Activated naive CD4-positive, alpha-beta T cell treated with anti-CD3 and anti-CD28 coated beads, Interleukin-2, amount 10 ng/mL, durations not matched to agents 7 days and 5 days (primary cell): Measurements from ENCODE around the gene ZBTB20.

ENCODE experiments used
- CTCF ChIA-PET: fragments of 350-600 bp; sonication (Branson Sonifier 250); formaldehyde crosslinking; loops from one replicate; lab custom pipeline; 2021; ENCODE audit warnings: antibody characterized with exemption; lab: Charles Lee
- DNase-seq: peaks from one replicate; pipeline ENCODE4 v3.0.0-alpha.2; 2020
- H3K27ac Mint-ChIP-seq: one replicate; pipeline ENCODE4 v1.8.0; 2021; ENCODE audit warnings: mild to moderate bottlenecking, moderate library complexity, mixed read lengths
- H3K27me3 Mint-ChIP-seq: one replicate; pipeline ENCODE4 v1.8.0; 2021; ENCODE audit warnings: mild to moderate bottlenecking, mixed read lengths
- H3K36me3 Mint-ChIP-seq: one replicate; pipeline ENCODE4 v1.8.0; 2021; ENCODE audit warnings: mixed read lengths
- H3K4me1 Mint-ChIP-seq: one replicate; pipeline ENCODE4 v1.8.0; 2021; ENCODE audit warnings: mixed read lengths
- H3K4me3 Mint-ChIP-seq: one replicate; pipeline ENCODE4 v1.8.0; 2021; ENCODE audit warnings: mild to moderate bottlenecking, moderate library complexity, mixed read lengths
- H3K9me3 Mint-ChIP-seq: one replicate; pipeline ENCODE4 v1.8.0; 2021; ENCODE audit warnings: mixed read lengths

The ZBTB20 gene

GRCh38 chr3:114884213-114884923 is 262.7 kb downstream of the ZBTB20 start:
- CTCF ChIA-PET = no interaction called here

GRCh38 chr3:114880078-114880477 is 267.0 kb downstream of the ZBTB20 start:
- Mint-ChIP-seq H3K9me3 (no peaks in the 10 kb centered on the region), H3K4me3 (no peak overlapping the region), H3K4me1 (no peaks in the 10 kb centered on the region), H3K27ac (no peak overlapping the region), H3K27me3 (no peaks in the 10 kb centered on the region), H3K36me3 (no peaks in the 10 kb centered on the region)
- no peak for DNase-seq
- CTCF ChIA-PET = no interaction called here

More at GRCh38 chr3:114884213-114884923, 262.7 kb downstream of the ZBTB20 start:
- Mint-ChIP-seq H3K4me1 (no peaks in the 10 kb centered on the region), H3K36me3 (no peaks in the 10 kb centered on the region), H3K9me3 (no peaks in the 10 kb centered on the region), H3K27ac (no peak overlapping the region), H3K4me3 (no peak overlapping the region), H3K27me3 (no peaks in the 10 kb centered on the region)
- no peak for DNase-seq

- H3K4me3 Mint-ChIP-seq = no peak overlapping the region
- CTCF ChIA-PET = no interaction called here
These were observed 267.7 kb downstream of the ZBTB20 start for GRCh38 chr3:114879059-114880031.

GRCh38 chr3:114878114-114878839 is 268.8 kb downstream of the ZBTB20 start:
- no peaks in the 10 kb centered on the region for H3K27me3 Mint-ChIP-seq
- no peaks in the 10 kb centered on the region for H3K4me1 Mint-ChIP-seq
- H3K27ac Mint-ChIP-seq = no peak overlapping the region
- H3K4me3 Mint-ChIP-seq = no peak overlapping the region
- DNase-seq = no peak
- H3K36me3 Mint-ChIP-seq = no peaks in the 10 kb centered on the region
- CTCF ChIA-PET = no interaction called here
- no peaks in the 10 kb centered on the region for H3K9me3 Mint-ChIP-seq

More at GRCh38 chr3:114879059-114880031, 267.7 kb downstream of the ZBTB20 start:
- DNase-seq = no peak
- H3K27me3 Mint-ChIP-seq = no peaks in the 10 kb centered on the region
- no peak overlapping the region for H3K27ac Mint-ChIP-seq
- H3K4me1 Mint-ChIP-seq = no peaks in the 10 kb centered on the region
- no peaks in the 10 kb centered on the region for H3K9me3 Mint-ChIP-seq
- H3K36me3 Mint-ChIP-seq = no peaks in the 10 kb centered on the region

- Mint-ChIP-seq H3K36me3 (no peaks in the 10 kb centered on the region), H3K4me1 (no peaks in the 10 kb centered on the region), H3K27me3 (no peaks in the 10 kb centered on the region), H3K27ac (no peak overlapping the region), H3K4me3 (no peak overlapping the region), H3K9me3 (no peaks in the 10 kb centered on the region)
- CTCF ChIA-PET = no interaction called here
- DNase-seq = no peak
These were observed 269.5 kb downstream of the ZBTB20 start for GRCh38 chr3:114877378-114878113.

GRCh38 chr3:114874522-114874971 is 272.5 kb downstream of the ZBTB20 start:
- Mint-ChIP-seq H3K4me3 (no peak overlapping the region), H3K27me3 (no peaks in the 10 kb centered on the region), H3K4me1 (no peaks in the 10 kb centered on the region), H3K9me3 (no peaks in the 10 kb centered on the region), H3K36me3 (no peaks in the 10 kb centered on the region), H3K27ac (no peak overlapping the region)
- CTCF ChIA-PET = no interaction called here
- DNase-seq = no peak

- H3K4me3 Mint-ChIP-seq = no peak overlapping the region
- DNase-seq = no peak
- no peaks in the 10 kb centered on the region for H3K4me1 Mint-ChIP-seq
- H3K27me3 Mint-ChIP-seq = no peaks in the 10 kb centered on the region
- no peaks in the 10 kb centered on the region for H3K9me3 Mint-ChIP-seq
- no peak overlapping the region for H3K27ac Mint-ChIP-seq
- CTCF ChIA-PET = no interaction called here
- no peaks in the 10 kb centered on the region for H3K36me3 Mint-ChIP-seq
These were observed 273.5 kb downstream of the ZBTB20 start for GRCh38 chr3:114873591-114873990.

- H3K4me3 Mint-ChIP-seq = no peak overlapping the region
- H3K27me3 Mint-ChIP-seq = no peaks in the 10 kb centered on the region
- CTCF ChIA-PET = no interaction called here
- H3K9me3 Mint-ChIP-seq = no peaks in the 10 kb centered on the region
- H3K36me3 Mint-ChIP-seq = no peaks in the 10 kb centered on the region
- DNase-seq = no peak
- H3K4me1 Mint-ChIP-seq = no peaks in the 10 kb centered on the region
- H3K27ac Mint-ChIP-seq = no peak overlapping the region
These were observed 274.5 kb downstream of the ZBTB20 start for GRCh38 chr3:114872588-114872987.

GRCh38 chr3:114872050-114872449 is 275.0 kb downstream of the ZBTB20 start:
- no peak for DNase-seq
- Mint-ChIP-seq H3K27me3 (no peaks in the 10 kb centered on the region), H3K9me3 (no peaks in the 10 kb centered on the region), H3K4me3 (no peak overlapping the region), H3K36me3 (no peaks in the 10 kb centered on the region), H3K27ac (no peak overlapping the region), H3K4me1 (no peaks in the 10 kb centered on the region)
- CTCF ChIA-PET = no interaction called here

GRCh38 chr3:114867835-114868503 is 279.1 kb downstream of the ZBTB20 start:
- Mint-ChIP-seq H3K4me3 (no peak overlapping the region), H3K36me3 (no peaks in the 10 kb centered on the region), H3K27me3 (no peaks in the 10 kb centered on the region), H3K4me1 (peaks cover 12% of the 10 kb centered on the region), H3K27ac (no peak overlapping the region), H3K9me3 (no peaks in the 10 kb centered on the region)
- DNase-seq = no peak
- CTCF ChIA-PET = no interaction called here

GRCh38 chr3:114867359-114867758 is 279.7 kb downstream of the ZBTB20 start:
- no peaks in the 10 kb centered on the region for H3K9me3 Mint-ChIP-seq
- no peak overlapping the region for H3K4me3 Mint-ChIP-seq
- H3K36me3 Mint-ChIP-seq = no peaks in the 10 kb centered on the region
- peaks cover 12% of the 10 kb centered on the region for H3K4me1 Mint-ChIP-seq
- no peak for DNase-seq
- H3K27ac Mint-ChIP-seq = no peak overlapping the region
- CTCF ChIA-PET = no interaction called here
- no peaks in the 10 kb centered on the region for H3K27me3 Mint-ChIP-seq

GRCh38 chr3:114866430-114866829 is 280.7 kb downstream of the ZBTB20 start:
- CTCF ChIA-PET = no interaction called here
- H3K4me3 Mint-ChIP-seq = no peak overlapping the region
- no peaks in the 10 kb centered on the region for H3K27me3 Mint-ChIP-seq
- no peaks in the 10 kb centered on the region for H3K36me3 Mint-ChIP-seq
- peaks cover 12% of the 10 kb centered on the region for H3K4me1 Mint-ChIP-seq
- H3K9me3 Mint-ChIP-seq = no peaks in the 10 kb centered on the region
- no peak for DNase-seq
- H3K27ac Mint-ChIP-seq = no peak overlapping the region

GRCh38 chr3:114864970-114865369 is 282.1 kb downstream of the ZBTB20 start:
- no peak overlapping the region for H3K27ac Mint-ChIP-seq
- H3K4me3 Mint-ChIP-seq = no peak overlapping the region
- CTCF ChIA-PET = no interaction called here

More at GRCh38 chr3:114864970-114865369, 282.1 kb downstream of the ZBTB20 start:
- peaks cover 19% of the 10 kb centered on the region for H3K4me1 Mint-ChIP-seq
- no peak for DNase-seq
- H3K27me3 Mint-ChIP-seq = no peaks in the 10 kb centered on the region
- no peaks in the 10 kb centered on the region for H3K36me3 Mint-ChIP-seq
- H3K9me3 Mint-ChIP-seq = no peaks in the 10 kb centered on the region
